Measurements from ENCODE around the gene ACTG1. TPM values are rescaled to one million over a fixed set of nuclear protein-coding genes. Genes with fewer than 3 reads are reported as not detected.

The ACTG1 gene
- total and polyA plus RNA-seq, 2 of the 13 experiments (the other 11 are each of a cell fraction or from before 2014, with no cell fraction given), result 973 to 1,138 TPM

DNA sequence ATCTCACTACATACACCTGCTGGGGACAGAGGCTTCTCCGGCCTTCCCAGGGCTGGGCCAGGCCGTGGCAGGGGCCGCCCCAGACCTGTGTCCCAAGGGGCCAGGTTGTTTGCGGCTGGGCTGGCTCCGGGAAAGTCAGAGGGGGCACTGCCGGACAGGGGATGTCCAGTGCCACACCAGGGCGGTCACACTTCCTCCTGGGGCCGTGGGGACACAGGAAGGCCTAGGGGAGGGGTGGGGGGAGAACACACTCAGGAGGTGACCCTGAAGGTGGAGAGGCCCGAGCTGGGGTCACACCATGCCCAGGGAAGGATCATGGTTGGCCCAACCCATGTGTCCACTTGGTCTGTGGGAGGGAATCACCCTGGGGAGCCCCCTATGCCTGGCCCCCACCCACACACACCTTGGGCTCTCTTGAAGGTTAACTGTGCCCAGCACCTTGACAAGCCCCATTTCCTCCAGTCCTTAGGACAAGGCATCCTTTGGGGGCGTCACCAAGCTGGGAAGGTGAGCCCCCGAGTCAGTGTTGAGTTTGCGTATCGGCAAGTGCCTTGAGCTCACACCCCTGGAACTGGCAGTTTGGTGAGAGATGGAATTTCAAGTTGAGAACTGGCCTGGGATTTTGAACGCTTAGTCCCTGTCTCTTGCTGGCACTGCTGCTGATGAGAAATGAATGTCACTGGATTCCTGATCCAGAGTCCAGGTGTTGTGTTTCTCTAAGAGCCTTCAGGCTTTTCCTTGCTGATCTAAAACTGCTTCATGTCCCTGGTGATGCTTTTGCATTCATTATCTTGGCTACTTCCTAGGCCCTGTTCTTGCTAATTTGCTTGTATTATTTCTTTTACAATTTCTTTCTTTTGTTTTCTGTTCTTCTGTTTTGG lies 7.7 kb upstream of the ACTG1 start:
- POLR2A ChIA-PET, result no interaction called here
- Histone ChIP-seq H3K27ac (ENCODE audit: extremely low read length, insufficient read depth, low read length) (no peak overlapping the region), H3K4me1 (ENCODE audit: insufficient read depth, low read length) (peaks cover 51% of the 10 kb centered on the region), H2AFZ (ENCODE audit: low read length) (no peak overlapping the region), H3K27me3 (ENCODE audit: control insufficient read depth in 1 of 2, insufficient read depth in 2 of 2, low read length in 2 of 2) (peaks cover 2 to 48% of the 10 kb centered on the region in 2 experiments; a peak in 4 of 5 replicates), H3K4me3 (replicated peaks in 1 of 3; ENCODE audit: insufficient read depth in 1 of 3, low read depth in 2 of 3, low read length in 3 of 3) (peak overlapping the region; percentile 35 to 75 (median 56)), H3K79me2 (ENCODE audit: insufficient read depth, low read length) (no peaks in the 10 kb centered on the region), H4K20me1 (ENCODE audit: insufficient read depth, low read length) (no peaks in the 10 kb centered on the region), H3K9me3 (ENCODE audit: low read length) (no peaks in the 10 kb centered on the region), H3K4me2 (ENCODE audit: low read depth, low read length) (peak overlapping the region; percentile 79), H3K36me3 (replicated peaks in 1 of 2; ENCODE audit: control insufficient read depth in 1 of 2, insufficient read depth in 2 of 2, low read length in 2 of 2) (no peaks in the 10 kb centered on the region), H3K9ac (ENCODE audit: insufficient read depth, low read depth, low read length) (peak overlapping the region; percentile 50)
- WGBS (ENCODE audit: low lambda C conversion rate), result 25% methylated on average over 13 of the region's 14 CpGs
- no TSS peak for BruUV-seq (replicated peaks)
- FAIRE-seq (no peak), DNase-seq (ENCODE audit: low spot score) (no peak), ATAC-seq (peak; percentile 22)
- intact Hi-C loops (cut with micrococcal nuclease; ENCODE audit: unreplicated experiment) (no loop called here), in situ Hi-C loops (cut with HindIII; ENCODE audit: extremely low pct_ligation_motif_present, low pct_unique_long_range_greater_than_20kb) (no loop called here)
- CTCF ChIA-PET (ENCODE audit: low intra/inter-chr PET ratio, low total read pairs), result interaction anchor here (1.2 kb wide), 1 partner anchor 81 kb away, joined by 3 read pairs; no protein-coding TSS in a partner anchor
- TF ChIP-seq ZNF597 (CRISPR knock-in tag; IDR thresholded peaks at IDR 0.05) (no peak), ZNF782 (CRISPR knock-in tag; IDR thresholded peaks at IDR 0.05; ENCODE audit: borderline replicate concordance) (no peak), MIER2 (CRISPR knock-in tag; IDR thresholded peaks at IDR 0.05) (no peak), IRF2 (CRISPR knock-in tag; IDR thresholded peaks at IDR 0.05) (no peak), FOXC1 (CRISPR knock-in tag; IDR thresholded peaks at IDR 0.05; ENCODE audit: borderline replicate concordance) (0 out of 2 replicates have a peak, but pooled peaks have one; percentile 6), ZNF350 (CRISPR knock-in tag; IDR thresholded peaks at IDR 0.05; ENCODE audit: borderline replicate concordance, low read depth) (peak; percentile 17; the same call in 1 of the 2 replicates), ZNF619 (CRISPR knock-in tag; IDR thresholded peaks at IDR 0.05) (no peak), ZNF501 (CRISPR knock-in tag; IDR thresholded peaks at IDR 0.05) (peak; percentile 28; the same call in 1 of the 2 replicates), ZNF879 (CRISPR knock-in tag; IDR thresholded peaks at IDR 0.05) (no peak), IKZF1 (IDR thresholded peaks at IDR 0.05) (no peak), PHF20 (CRISPR knock-in tag; IDR thresholded peaks at IDR 0.05) (no peak), FOSL2 (CRISPR knock-in tag; IDR thresholded peaks at IDR 0.05) (no peak), HDAC1 (CRISPR knock-in tag; IDR thresholded peaks at IDR 0.05) (no peak), HOXD1 (CRISPR knock-in tag; IDR thresholded peaks at IDR 0.05) (no peak), ZNF34 (CRISPR knock-in tag; IDR thresholded peaks at IDR 0.05; ENCODE audit: borderline replicate concordance) (no peak), KLF13 (CRISPR knock-in tag; IDR thresholded peaks at IDR 0.05) (no peak), ATAD3A (CRISPR knock-in tag; IDR thresholded peaks at IDR 0.05) (no peak), ZNF329 (CRISPR knock-in tag; IDR thresholded peaks at IDR 0.05; ENCODE audit: low read depth) (0 out of 2 replicates have a peak, but pooled peaks have one; percentile 11), NAIF1 (CRISPR knock-in tag; IDR thresholded peaks at IDR 0.05; ENCODE audit: borderline replicate concordance) (no peak)
- TF ChIP-seq, protein P1, sequence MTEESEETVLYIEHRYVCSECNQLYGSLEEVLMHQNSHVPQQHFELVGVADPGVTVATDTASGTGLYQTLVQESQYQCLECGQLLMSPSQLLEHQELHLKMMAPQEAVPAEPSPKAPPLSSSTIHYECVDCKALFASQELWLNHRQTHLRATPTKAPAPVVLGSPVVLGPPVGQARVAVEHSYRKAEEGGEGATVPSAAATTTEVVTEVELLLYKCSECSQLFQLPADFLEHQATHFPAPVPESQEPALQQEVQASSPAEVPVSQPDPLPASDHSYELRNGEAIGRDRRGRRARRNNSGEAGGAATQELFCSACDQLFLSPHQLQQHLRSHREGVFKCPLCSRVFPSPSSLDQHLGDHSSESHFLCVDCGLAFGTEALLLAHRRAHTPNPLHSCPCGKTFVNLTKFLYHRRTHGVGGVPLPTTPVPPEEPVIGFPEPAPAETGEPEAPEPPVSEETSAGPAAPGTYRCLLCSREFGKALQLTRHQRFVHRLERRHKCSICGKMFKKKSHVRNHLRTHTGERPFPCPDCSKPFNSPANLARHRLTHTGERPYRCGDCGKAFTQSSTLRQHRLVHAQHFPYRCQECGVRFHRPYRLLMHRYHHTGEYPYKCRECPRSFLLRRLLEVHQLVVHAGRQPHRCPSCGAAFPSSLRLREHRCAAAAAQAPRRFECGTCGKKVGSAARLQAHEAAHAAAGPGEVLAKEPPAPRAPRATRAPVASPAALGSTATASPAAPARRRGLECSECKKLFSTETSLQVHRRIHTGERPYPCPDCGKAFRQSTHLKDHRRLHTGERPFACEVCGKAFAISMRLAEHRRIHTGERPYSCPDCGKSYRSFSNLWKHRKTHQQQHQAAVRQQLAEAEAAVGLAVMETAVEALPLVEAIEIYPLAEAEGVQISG (CRISPR knock-in tag; IDR thresholded peaks at IDR 0.05), result 0 out of 2 replicates have a peak, but pooled peaks have one; percentile 16
- TF ChIP-seq, protein P2, sequence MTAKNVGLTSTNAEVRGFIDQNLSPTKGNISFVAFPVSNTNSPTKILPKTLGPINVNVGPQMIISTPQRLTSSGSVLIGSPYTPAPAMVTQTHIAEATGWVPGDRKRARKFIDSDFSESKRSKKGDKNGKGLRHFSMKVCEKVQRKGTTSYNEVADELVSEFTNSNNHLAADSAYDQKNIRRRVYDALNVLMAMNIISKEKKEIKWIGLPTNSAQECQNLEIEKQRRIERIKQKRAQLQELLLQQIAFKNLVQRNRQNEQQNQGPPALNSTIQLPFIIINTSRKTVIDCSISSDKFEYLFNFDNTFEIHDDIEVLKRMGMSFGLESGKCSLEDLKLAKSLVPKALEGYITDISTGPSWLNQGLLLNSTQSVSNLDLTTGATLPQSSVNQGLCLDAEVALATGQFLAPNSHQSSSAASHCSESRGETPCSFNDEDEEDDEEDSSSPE (CRISPR knock-in tag; IDR thresholded peaks at IDR 0.05), result no peak
